ENCODE results near the gene NCAN. TPM values are rescaled to one million over a fixed set of nuclear protein-coding genes. Genes with fewer than 3 reads are reported as not detected.
A peak's percentile ranks its signal among the peaks of the same experiment; 100 is the strongest.

Gene NCAN
- total RNA-seq, 1 donor from 2014 or later: not detected

DNA sequence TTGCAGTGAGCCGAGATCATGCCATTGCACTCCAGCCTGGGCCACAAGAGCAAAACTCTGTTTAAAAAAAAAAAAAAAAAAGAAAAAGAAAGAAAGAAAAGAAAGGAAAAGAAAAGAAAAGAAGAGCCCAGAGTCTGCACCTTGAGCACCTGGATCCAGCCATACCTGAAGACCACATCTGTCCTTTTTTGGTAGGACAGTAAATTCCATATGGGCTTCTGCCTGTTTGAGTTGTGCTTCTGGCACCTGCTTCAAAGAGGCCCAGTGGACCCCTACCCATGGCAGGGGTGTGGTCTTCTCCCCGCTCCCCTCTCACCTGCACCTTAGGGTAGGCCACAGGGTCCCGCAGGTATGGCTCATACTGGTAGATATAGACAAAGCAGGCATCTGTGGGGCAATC is 55.5 kb downstream of the NCAN start:
- Mint-ChIP-seq H3K9me3 (ENCODE audit: low read depth) (no peaks in the 10 kb centered on the region), H3K4me3 (ENCODE audit: unreplicated experiment) (no peak overlapping the region), H3K4me1 (ENCODE audit: low read depth) (peaks cover 6% of the 10 kb centered on the region), H3K36me3 (ENCODE audit: low read depth) (no peaks in the 10 kb centered on the region), H3K27me3 (ENCODE audit: low read depth) (peaks cover 16% of the 10 kb centered on the region), H3K27ac (ENCODE audit: unreplicated experiment) (no peak overlapping the region)
- DNase-seq (ENCODE audit: low spot score): no peak
- TF ChIP-seq, protein P1, sequence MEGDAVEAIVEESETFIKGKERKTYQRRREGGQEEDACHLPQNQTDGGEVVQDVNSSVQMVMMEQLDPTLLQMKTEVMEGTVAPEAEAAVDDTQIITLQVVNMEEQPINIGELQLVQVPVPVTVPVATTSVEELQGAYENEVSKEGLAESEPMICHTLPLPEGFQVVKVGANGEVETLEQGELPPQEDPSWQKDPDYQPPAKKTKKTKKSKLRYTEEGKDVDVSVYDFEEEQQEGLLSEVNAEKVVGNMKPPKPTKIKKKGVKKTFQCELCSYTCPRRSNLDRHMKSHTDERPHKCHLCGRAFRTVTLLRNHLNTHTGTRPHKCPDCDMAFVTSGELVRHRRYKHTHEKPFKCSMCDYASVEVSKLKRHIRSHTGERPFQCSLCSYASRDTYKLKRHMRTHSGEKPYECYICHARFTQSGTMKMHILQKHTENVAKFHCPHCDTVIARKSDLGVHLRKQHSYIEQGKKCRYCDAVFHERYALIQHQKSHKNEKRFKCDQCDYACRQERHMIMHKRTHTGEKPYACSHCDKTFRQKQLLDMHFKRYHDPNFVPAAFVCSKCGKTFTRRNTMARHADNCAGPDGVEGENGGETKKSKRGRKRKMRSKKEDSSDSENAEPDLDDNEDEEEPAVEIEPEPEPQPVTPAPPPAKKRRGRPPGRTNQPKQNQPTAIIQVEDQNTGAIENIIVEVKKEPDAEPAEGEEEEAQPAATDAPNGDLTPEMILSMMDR (IDR thresholded peaks at IDR 0.05): no peak

DNA sequence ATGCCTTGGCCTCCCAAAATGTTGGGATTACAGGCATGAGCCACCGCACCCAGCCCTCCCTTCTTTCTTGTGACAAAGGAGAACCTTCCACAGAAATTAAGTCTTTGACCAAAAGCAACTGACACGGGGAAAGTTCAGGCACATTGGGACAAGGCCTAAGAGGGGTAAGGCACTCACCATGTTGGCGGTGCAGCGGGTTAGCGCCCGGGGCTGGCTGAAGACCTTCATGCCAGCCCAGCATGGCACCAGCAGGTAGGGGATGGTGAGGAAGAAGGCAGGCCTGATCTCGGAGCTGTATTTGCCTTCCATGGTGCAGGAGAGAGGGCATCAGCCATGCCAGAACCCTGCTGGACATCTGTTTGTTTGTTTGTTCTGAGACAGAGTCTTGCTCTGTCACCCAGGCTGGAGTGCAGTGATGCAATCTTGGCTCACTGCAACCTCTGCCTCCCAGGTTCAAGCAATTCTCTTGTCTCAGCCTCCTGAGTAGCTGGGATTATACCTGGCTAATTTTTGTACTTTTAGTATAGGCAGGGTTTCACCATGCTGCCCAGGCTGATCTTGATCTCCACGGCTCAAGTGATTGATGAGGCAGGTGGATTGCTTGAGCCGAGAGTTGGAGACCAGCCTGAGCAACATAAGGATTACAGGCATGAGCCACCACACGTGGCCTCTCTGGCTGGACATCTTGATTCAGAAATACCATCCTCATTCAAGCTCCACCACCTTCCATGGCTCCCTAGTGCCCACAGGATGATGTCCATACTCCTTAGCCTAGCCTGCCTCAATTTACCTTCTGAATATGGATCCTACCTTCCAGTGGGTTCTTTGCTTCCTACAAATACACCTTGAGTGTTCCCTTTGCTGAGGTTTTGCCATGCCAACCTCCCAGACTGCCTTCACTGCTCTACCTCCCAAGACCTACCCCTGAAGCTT is 57.0 kb downstream of the NCAN start:
- Mint-ChIP-seq H3K9me3 (ENCODE audit: low read depth) (no peaks in the 10 kb centered on the region), H3K27me3 (ENCODE audit: low read depth) (peaks cover 5% of the 10 kb centered on the region), H3K4me1 (ENCODE audit: low read depth) (peaks cover 12% of the 10 kb centered on the region), H3K36me3 (ENCODE audit: low read depth) (no peaks in the 10 kb centered on the region), H3K27ac (ENCODE audit: unreplicated experiment) (no peak overlapping the region), H3K4me3 (ENCODE audit: unreplicated experiment) (no peak overlapping the region)
- DNase-seq (ENCODE audit: low spot score): no peak
- TF ChIP-seq, protein P1 (IDR thresholded peaks at IDR 0.05): no peak

DNA sequence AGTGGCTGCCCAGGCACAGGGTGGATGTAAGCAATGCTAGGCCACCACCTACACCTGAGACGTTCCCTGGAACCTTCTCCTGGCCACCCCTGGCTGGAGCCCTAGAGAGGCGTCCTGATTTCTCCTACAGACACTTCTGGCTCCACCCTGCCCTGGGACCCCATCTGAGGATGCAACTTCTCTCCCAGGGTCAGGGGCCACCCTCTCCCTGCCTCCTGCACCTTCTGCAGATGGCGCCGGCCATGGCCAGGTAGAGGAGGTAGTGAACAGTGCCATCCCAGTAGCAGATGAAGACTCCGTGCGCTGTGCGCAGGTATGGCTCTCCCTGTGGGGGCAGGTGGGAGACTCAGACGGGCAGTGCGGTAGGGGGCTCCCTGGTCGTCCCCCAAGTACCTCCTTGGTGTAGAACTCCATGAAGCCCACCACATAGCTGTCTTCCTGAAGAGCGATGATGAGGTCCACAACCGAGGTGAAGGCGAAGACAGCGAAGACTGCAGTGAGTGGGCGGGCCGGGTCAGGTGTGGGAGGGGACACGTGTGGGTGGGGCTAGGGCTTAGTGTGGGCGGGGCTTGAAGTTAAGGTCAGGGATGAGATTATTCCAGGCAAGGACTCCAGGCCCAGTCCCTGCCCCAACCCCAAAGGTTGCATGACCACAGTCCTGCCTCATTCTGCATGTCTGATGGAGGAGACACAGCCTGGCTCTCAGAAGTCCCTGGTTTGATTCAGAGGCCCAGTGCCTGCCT is 58.4 kb downstream of the NCAN start:
- Mint-ChIP-seq H3K4me1 (ENCODE audit: low read depth) (peaks cover 12% of the 10 kb centered on the region), H3K27ac (ENCODE audit: unreplicated experiment) (no peak overlapping the region), H3K27me3 (ENCODE audit: low read depth) (no peaks in the 10 kb centered on the region), H3K9me3 (ENCODE audit: low read depth) (no peaks in the 10 kb centered on the region), H3K4me3 (ENCODE audit: unreplicated experiment) (no peak overlapping the region), H3K36me3 (ENCODE audit: low read depth) (no peaks in the 10 kb centered on the region)
- peak; percentile 91 for DNase-seq (ENCODE audit: low spot score)
- TF ChIP-seq, protein P1 (IDR thresholded peaks at IDR 0.05): no peak

DNA sequence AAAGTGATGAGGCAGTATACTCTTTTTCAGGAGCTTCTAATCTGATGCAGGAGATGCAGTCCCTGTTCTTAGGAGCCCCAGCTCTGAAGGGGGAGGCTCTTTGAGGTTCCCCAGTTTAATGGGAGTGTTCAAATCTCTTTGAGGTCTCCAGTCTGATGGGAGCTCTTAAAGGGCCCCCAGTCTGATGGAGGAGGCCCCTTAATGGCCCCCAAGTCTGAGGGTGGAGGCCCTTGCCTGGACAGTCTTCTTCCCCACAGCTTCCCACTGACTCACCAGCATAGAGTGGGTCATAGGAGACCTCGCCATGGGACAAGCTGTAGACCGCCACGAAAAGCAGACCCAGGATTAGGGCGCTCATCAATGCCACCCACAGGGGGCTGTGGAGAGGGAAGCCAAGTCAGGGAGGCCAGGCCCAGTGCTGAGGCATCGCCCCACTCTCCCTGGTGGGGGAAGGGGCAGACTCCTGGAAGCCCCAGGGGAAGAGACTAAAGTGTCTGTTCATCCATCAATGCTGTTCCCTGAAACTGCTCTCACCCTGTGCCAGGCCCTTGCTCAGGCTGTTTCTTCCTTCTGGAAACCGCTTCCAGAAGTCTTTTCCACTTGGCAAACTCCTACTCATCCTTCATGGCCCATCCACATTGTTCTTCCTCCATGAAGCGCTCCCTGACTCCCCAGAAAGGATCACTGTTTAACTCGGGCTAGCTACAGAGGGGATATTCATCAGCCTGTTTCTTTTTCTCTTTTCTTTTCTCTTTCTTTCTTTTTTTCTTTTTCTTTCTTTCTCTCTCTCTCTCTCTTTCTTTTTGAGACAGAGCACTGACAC is 59.2 kb downstream of the NCAN start:
- no peaks in the 10 kb centered on the region for H3K9me3 Mint-ChIP-seq (ENCODE audit: low read depth)
- H3K36me3 Mint-ChIP-seq (ENCODE audit: low read depth): no peaks in the 10 kb centered on the region
- H3K27ac Mint-ChIP-seq (ENCODE audit: unreplicated experiment): no peak overlapping the region
- no peak for DNase-seq (ENCODE audit: low spot score)
- no peaks in the 10 kb centered on the region for H3K27me3 Mint-ChIP-seq (ENCODE audit: low read depth)
- TF ChIP-seq, protein P1 (IDR thresholded peaks at IDR 0.05): no peak
- H3K4me3 Mint-ChIP-seq (ENCODE audit: unreplicated experiment): no peak overlapping the region
- peaks cover 12% of the 10 kb centered on the region for H3K4me1 Mint-ChIP-seq (ENCODE audit: low read depth)

Data from chondrocyte (in vitro differentiated cells).